NCI-H2107 treated with DMSO at 0.1 percent for 48 hours (cell line): ENCODE results near the gene NRP1.

Experiments
- DNase-seq: peaks from one replicate; lab custom pipeline; 2025; ENCODE audit not compliant: unreplicated experiment; lab: John Stamatoyannopoulos, UW

Gene NRP1

GRCh38 chr10:33133557-33133956, 200.9 kb downstream of the NRP1 start:
- no peak for DNase-seq

GRCh38 chr10:33132626-33133025, 201.8 kb downstream of the NRP1 start:
- DNase-seq, result no peak

- DNase-seq, result no peak
Observed at GRCh38 chr10:33129996-33130386, 204.5 kb downstream of the NRP1 start.

DNA sequence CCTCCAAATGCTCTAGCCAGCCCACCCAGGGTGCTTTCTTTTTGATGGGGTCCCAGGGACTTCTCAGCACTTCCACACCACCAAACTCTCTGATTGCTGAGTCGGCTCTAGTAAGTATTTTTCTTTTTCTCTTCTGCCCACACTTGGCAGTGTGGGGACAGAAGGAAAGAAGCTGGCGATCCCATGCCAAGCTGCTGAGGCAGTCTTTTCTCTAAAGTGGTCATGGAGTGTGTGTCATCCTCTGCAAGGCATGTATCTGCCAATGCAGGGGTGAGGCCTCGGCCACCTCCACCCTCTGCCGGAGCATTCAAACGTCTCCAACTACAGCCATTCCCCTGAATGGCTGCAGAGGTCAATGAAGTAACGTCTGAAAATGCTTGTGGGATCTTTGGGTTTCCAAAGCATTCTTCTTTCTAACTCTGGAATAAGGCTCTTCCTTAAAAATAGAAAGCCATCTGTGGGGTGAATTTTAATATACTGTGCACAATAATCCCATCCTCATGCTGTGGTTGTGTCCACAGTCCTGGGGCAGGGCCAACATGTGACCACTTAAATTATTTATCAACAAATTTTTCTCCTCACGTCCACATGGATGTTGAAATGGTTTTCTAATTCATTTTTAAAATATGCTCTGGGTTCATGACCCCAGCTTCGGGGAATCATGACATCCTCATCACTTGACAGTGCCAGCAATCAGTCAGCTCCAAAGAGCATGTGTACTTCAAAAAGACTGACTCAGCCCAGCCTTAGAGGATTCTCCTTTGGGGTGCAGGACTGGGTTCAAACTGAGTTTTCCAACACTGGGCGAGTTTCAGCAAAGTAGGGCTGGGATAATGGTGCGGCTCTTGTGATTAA, 205.1 kb downstream of the NRP1 start:
- no peak for DNase-seq

GRCh38 chr10:33127622-33128021, 206.8 kb downstream of the NRP1 start:
- no peak for DNase-seq
